ENCODE measurements around the gene CASKIN1.

- TF ChIP-seq GATA3 (IDR thresholded peaks at IDR 0.05; ENCODE audit: low read depth, low read length): no peak
- TF ChIP-seq GATA2 (IDR thresholded peaks at IDR 0.05; ENCODE audit: low read depth, low read length): no peak
These were observed 11.9 kb upstream of the CASKIN1 start for GRCh38 chr16:2208308-2208707.

Measured in SH-SY5Y (cell line).